Endothelial cell of hepatic sinusoid (primary cell): ENCODE results near the gene SMPD4.
"Not testable (repeated sequence)": the region's sequence is repeated elsewhere in the genome, so short reads cannot be mapped to it uniquely, and the experiment has no call there.

Experiments used
- in situ Hi-C: cut with HindIII; loops from 2 replicates; pipeline ENCODE4 v1.10.0; 2017; ENCODE audit warnings: low sequenced_read_pairs

Gene SMPD4

GRCh38 chr2:130187859-130188792 lies 6.7 kb upstream of the SMPD4 start:
- in situ Hi-C loops: not testable (repeated sequence)

- in situ Hi-C loops: no loop called here
Observed at GRCh38 chr2:130187268-130187667, 5.9 kb upstream of the SMPD4 start.

GRCh38 chr2:130186391-130186790 lies 5.0 kb upstream of the SMPD4 start:
- in situ Hi-C loops: no loop called here

- in situ Hi-C loops: no loop called here
Observed at GRCh38 chr2:130185896-130186295, 4.5 kb upstream of the SMPD4 start.

GRCh38 chr2:130185436-130185835 lies 4.0 kb upstream of the SMPD4 start:
- in situ Hi-C loops: no loop called here

- in situ Hi-C loops: no loop called here
Observed at GRCh38 chr2:130183512-130184373, 2.3 kb upstream of the SMPD4 start.

- in situ Hi-C loops: not testable (repeated sequence)
Observed at GRCh38 chr2:130182826-130183511, 1.6 kb upstream of the SMPD4 start.

- in situ Hi-C loops: not testable (repeated sequence)
Observed at GRCh38 chr2:130181880-130182682, 679 bp upstream of the SMPD4 start, which contains the start of gene MZT2B. MZT2B (plus strand) TSS chr2:130182262; CDS start chr2:130182283, 21 bp downstream.

GRCh38 chr2:130180404-130181324 lies 738 bp downstream of the SMPD4 start:
- in situ Hi-C loops: not testable (repeated sequence)

- in situ Hi-C loops: not testable (repeated sequence)
Observed at GRCh38 chr2:130174866-130175265, 6.5 kb downstream of the SMPD4 start.

GRCh38 chr2:130169896-130170295 lies 11.5 kb downstream of the SMPD4 start:
- in situ Hi-C loops: no loop called here

- in situ Hi-C loops: not testable (repeated sequence)
Observed at GRCh38 chr2:130169163-130169562, 12.2 kb downstream of the SMPD4 start.

- in situ Hi-C loops: not testable (repeated sequence)
Observed at GRCh38 chr2:130166611-130167010, 14.8 kb downstream of the SMPD4 start.

GRCh38 chr2:130165293-130166016 lies 15.9 kb downstream of the SMPD4 start:
- in situ Hi-C loops: no loop called here

- in situ Hi-C loops: no loop called here
Observed at GRCh38 chr2:130162968-130163367, 18.4 kb downstream of the SMPD4 start.

GRCh38 chr2:130162486-130162885 lies 18.9 kb downstream of the SMPD4 start:
- in situ Hi-C loops: not testable (repeated sequence)

- in situ Hi-C loops: not testable (repeated sequence)
Observed at GRCh38 chr2:130160838-130161705, 20.3 kb downstream of the SMPD4 start.
